ENCODE data around the gene P2RY8.

P2RY8 gene

DNA sequence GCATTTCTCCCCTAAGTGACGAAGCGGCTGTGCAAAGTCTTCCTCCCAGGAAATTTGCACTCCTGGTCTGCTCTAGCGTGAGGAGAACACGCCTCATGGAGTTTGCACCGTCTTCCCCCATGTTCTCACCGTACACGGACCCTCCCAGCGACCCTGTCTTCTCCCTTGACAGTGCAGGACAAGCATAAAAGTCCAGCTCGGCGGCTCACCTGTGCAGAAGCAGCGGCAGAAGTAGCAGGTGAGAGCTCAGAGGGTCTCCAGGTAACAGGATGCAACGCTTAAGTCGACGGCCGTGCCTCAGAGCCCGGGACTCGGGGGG, 314 bp downstream of the P2RY8 start:
- Histone ChIP-seq H3K27ac (ENCODE audit: low read length) (no peak overlapping the region), H3K4me3 (ENCODE audit: low read depth in 1 of 2, low read length in 2 of 2) (peak overlapping the region; percentile 46 to 58), H3K36me3 (ENCODE audit: control insufficient read depth in 1 of 2, insufficient read depth in 2 of 2, low read length in 2 of 2) (no peaks in the 10 kb centered on the region), H3K4me1 (ENCODE audit: control insufficient read depth in 1 of 2, insufficient read depth in 2 of 2, low read length in 2 of 2) (no peaks in the 10 kb centered on the region), H3K9me3 (ENCODE audit: control insufficient read depth in 1 of 2, low read length in 2 of 2) (no peaks in the 10 kb centered on the region), H3K27me3 (ENCODE audit: low read depth, low read length) (no peaks in the 10 kb centered on the region)

GRCh38 chrX:1535241-1536041, 1.5 kb downstream of the P2RY8 start:
- no peaks in the 10 kb centered on the region for H3K27me3 ChIP-seq (ENCODE audit: low read depth, low read length)
- peak overlapping the region; percentile 7 to 41 for H3K4me3 ChIP-seq (ENCODE audit: low read depth in 1 of 2, low read length in 2 of 2)
- no peaks in the 10 kb centered on the region for H3K36me3 ChIP-seq (ENCODE audit: control insufficient read depth in 1 of 2, insufficient read depth in 2 of 2, low read length in 2 of 2)
- peak overlapping the region; percentile 40 for H3K27ac ChIP-seq (ENCODE audit: low read length)
- H3K4me1 ChIP-seq (ENCODE audit: control insufficient read depth in 1 of 2, insufficient read depth in 2 of 2, low read length in 2 of 2): no peaks in the 10 kb centered on the region
- no peaks in the 10 kb centered on the region for H3K9me3 ChIP-seq (ENCODE audit: control insufficient read depth in 1 of 2, low read length in 2 of 2)

- peak overlapping the region in 1 of 2 donors; percentile 7 for H3K4me3 ChIP-seq (ENCODE audit: low read depth in 1 of 2, low read length in 2 of 2)
- no peaks in the 10 kb centered on the region for H3K27me3 ChIP-seq (ENCODE audit: low read depth, low read length)
- no peaks in the 10 kb centered on the region for H3K36me3 ChIP-seq (ENCODE audit: control insufficient read depth in 1 of 2, insufficient read depth in 2 of 2, low read length in 2 of 2)
- no peak overlapping the region for H3K27ac ChIP-seq (ENCODE audit: low read length)
- H3K9me3 ChIP-seq (ENCODE audit: control insufficient read depth in 1 of 2, low read length in 2 of 2): no peaks in the 10 kb centered on the region
- H3K4me1 ChIP-seq (ENCODE audit: control insufficient read depth in 1 of 2, insufficient read depth in 2 of 2, low read length in 2 of 2): no peaks in the 10 kb centered on the region
These were observed 2.5 kb downstream of the P2RY8 start for GRCh38 chrX:1534301-1535168.

DNA sequence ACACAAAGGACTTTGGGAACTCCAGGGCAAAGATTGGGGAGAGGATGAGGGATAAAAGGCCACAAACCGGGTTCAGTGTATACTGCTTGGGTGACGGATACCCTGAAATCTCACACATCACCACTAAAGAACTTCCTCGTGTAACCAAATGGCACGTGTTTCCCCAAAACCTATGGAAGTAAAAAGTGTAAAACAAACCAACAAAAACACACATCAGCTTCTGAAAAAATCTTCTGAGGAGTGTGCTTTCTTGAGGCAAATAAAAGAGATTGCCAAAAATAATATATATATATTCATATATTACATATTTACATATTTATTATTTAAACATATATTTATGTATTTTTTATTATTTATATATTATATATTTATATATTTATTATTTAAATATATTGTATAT, 3.9 kb downstream of the P2RY8 start:
- H3K9me3 ChIP-seq (ENCODE audit: control insufficient read depth in 1 of 2, low read length in 2 of 2): no peaks in the 10 kb centered on the region

GRCh38 chrX:1531096-1531890, 5.7 kb downstream of the P2RY8 start:
- Histone ChIP-seq H3K27ac (ENCODE audit: low read length) (no peak overlapping the region), H3K4me3 (ENCODE audit: low read depth in 1 of 2, low read length in 2 of 2) (no peak overlapping the region), H3K36me3 (ENCODE audit: control insufficient read depth in 1 of 2, insufficient read depth in 2 of 2, low read length in 2 of 2) (no peaks in the 10 kb centered on the region), H3K27me3 (ENCODE audit: low read depth, low read length) (no peaks in the 10 kb centered on the region), H3K9me3 (ENCODE audit: control insufficient read depth in 1 of 2, low read length in 2 of 2) (no peaks in the 10 kb centered on the region), H3K4me1 (ENCODE audit: control insufficient read depth in 1 of 2, insufficient read depth in 2 of 2, low read length in 2 of 2) (no peaks in the 10 kb centered on the region)

More for the DNA sequence above, 3.9 kb downstream of the P2RY8 start:
- Histone ChIP-seq H3K4me1 (ENCODE audit: control insufficient read depth in 1 of 2, insufficient read depth in 2 of 2, low read length in 2 of 2) (no peaks in the 10 kb centered on the region), H3K27ac (ENCODE audit: low read length) (no peak overlapping the region), H3K27me3 (ENCODE audit: low read depth, low read length) (no peaks in the 10 kb centered on the region), H3K4me3 (ENCODE audit: low read depth in 1 of 2, low read length in 2 of 2) (no peak overlapping the region), H3K36me3 (ENCODE audit: control insufficient read depth in 1 of 2, insufficient read depth in 2 of 2, low read length in 2 of 2) (no peaks in the 10 kb centered on the region)

DNA sequence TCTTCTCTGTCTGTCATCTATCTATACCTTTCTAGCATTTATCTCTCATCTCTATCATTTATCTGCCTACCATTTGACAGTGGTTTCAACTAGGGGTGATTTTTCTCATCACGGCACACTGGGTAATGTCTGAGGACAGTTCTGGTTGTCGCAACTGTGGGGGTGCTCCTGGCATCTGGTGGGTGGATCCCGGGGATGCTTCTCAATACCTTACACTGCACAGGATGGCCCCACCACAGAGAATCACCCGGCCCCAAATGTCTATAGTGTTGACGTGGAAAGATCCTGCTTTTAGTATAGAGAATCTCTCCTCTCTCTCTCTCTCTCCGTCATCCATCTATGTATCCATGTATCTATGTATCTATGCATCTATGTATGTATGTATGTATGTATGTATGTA, 7.2 kb downstream of the P2RY8 start:
- Histone ChIP-seq H3K4me1 (ENCODE audit: control insufficient read depth in 1 of 2, insufficient read depth in 2 of 2, low read length in 2 of 2) (no peaks in the 10 kb centered on the region), H3K9me3 (ENCODE audit: control insufficient read depth in 1 of 2, low read length in 2 of 2) (no peaks in the 10 kb centered on the region), H3K27me3 (ENCODE audit: low read depth, low read length) (no peaks in the 10 kb centered on the region), H3K36me3 (ENCODE audit: control insufficient read depth in 1 of 2, insufficient read depth in 2 of 2, low read length in 2 of 2) (no peaks in the 10 kb centered on the region), H3K27ac (ENCODE audit: low read length) (no peak overlapping the region), H3K4me3 (ENCODE audit: low read depth in 1 of 2, low read length in 2 of 2) (no peak overlapping the region)

- H3K27ac ChIP-seq (ENCODE audit: low read length): no peak overlapping the region
- H3K9me3 ChIP-seq (ENCODE audit: control insufficient read depth in 1 of 2, low read length in 2 of 2): no peaks in the 10 kb centered on the region
- H3K36me3 ChIP-seq (ENCODE audit: control insufficient read depth in 1 of 2, insufficient read depth in 2 of 2, low read length in 2 of 2): no peaks in the 10 kb centered on the region
- H3K27me3 ChIP-seq (ENCODE audit: low read depth, low read length): no peaks in the 10 kb centered on the region
- H3K4me3 ChIP-seq (ENCODE audit: low read depth in 1 of 2, low read length in 2 of 2): no peak overlapping the region
- no peaks in the 10 kb centered on the region for H3K4me1 ChIP-seq (ENCODE audit: control insufficient read depth in 1 of 2, insufficient read depth in 2 of 2, low read length in 2 of 2)
These were observed 7.7 kb downstream of the P2RY8 start for GRCh38 chrX:1529328-1529727.

- Histone ChIP-seq H3K9me3 (ENCODE audit: control insufficient read depth in 1 of 2, low read length in 2 of 2) (no peaks in the 10 kb centered on the region), H3K27me3 (ENCODE audit: low read depth, low read length) (no peaks in the 10 kb centered on the region), H3K4me3 (ENCODE audit: low read depth in 1 of 2, low read length in 2 of 2) (no peak overlapping the region), H3K4me1 (ENCODE audit: control insufficient read depth in 1 of 2, insufficient read depth in 2 of 2, low read length in 2 of 2) (no peaks in the 10 kb centered on the region), H3K36me3 (ENCODE audit: control insufficient read depth in 1 of 2, insufficient read depth in 2 of 2, low read length in 2 of 2) (no peaks in the 10 kb centered on the region), H3K27ac (ENCODE audit: low read length) (no peak overlapping the region)
These were observed 8.1 kb downstream of the P2RY8 start for GRCh38 chrX:1528884-1529203.

GRCh38 chrX:1528186-1528883, 8.7 kb downstream of the P2RY8 start:
- Histone ChIP-seq H3K27ac (ENCODE audit: low read length) (no peak overlapping the region), H3K4me3 (ENCODE audit: low read depth in 1 of 2, low read length in 2 of 2) (no peak overlapping the region), H3K9me3 (ENCODE audit: control insufficient read depth in 1 of 2, low read length in 2 of 2) (no peaks in the 10 kb centered on the region), H3K4me1 (ENCODE audit: control insufficient read depth in 1 of 2, insufficient read depth in 2 of 2, low read length in 2 of 2) (no peaks in the 10 kb centered on the region), H3K36me3 (ENCODE audit: control insufficient read depth in 1 of 2, insufficient read depth in 2 of 2, low read length in 2 of 2) (no peaks in the 10 kb centered on the region), H3K27me3 (ENCODE audit: low read depth, low read length) (no peaks in the 10 kb centered on the region)

- Histone ChIP-seq H3K9me3 (ENCODE audit: control insufficient read depth in 1 of 2, low read length in 2 of 2) (no peaks in the 10 kb centered on the region), H3K27me3 (ENCODE audit: low read depth, low read length) (no peaks in the 10 kb centered on the region), H3K4me3 (ENCODE audit: low read depth in 1 of 2, low read length in 2 of 2) (no peak overlapping the region), H3K27ac (ENCODE audit: low read length) (no peak overlapping the region), H3K4me1 (ENCODE audit: control insufficient read depth in 1 of 2, insufficient read depth in 2 of 2, low read length in 2 of 2) (no peaks in the 10 kb centered on the region), H3K36me3 (ENCODE audit: control insufficient read depth in 1 of 2, insufficient read depth in 2 of 2, low read length in 2 of 2) (no peaks in the 10 kb centered on the region)
These were observed 9.5 kb downstream of the P2RY8 start for GRCh38 chrX:1527457-1527856.

DNA sequence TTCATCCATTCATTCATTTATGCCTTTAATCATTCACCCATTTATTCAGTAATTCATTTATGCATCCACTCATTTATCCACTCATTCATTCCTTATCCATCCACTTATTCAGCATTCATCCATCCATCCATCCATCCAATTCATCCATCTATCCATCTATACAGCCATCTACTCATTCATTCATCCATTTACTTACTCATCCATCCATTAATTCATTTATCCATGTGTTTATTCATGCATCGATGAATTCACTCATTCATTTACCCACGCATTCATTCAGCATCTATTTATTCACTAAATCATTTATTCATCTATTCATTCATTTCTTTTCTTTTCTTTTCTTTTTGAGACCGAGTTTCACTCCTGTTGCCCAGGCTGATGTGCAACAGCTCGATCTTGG, 10.4 kb downstream of the P2RY8 start:
- no peaks in the 10 kb centered on the region for H3K9me3 ChIP-seq (ENCODE audit: control insufficient read depth in 1 of 2, low read length in 2 of 2)
- no peaks in the 10 kb centered on the region for H3K4me1 ChIP-seq (ENCODE audit: control insufficient read depth in 1 of 2, insufficient read depth in 2 of 2, low read length in 2 of 2)
- no peak overlapping the region for H3K4me3 ChIP-seq (ENCODE audit: low read depth in 1 of 2, low read length in 2 of 2)
- no peaks in the 10 kb centered on the region for H3K36me3 ChIP-seq (ENCODE audit: control insufficient read depth in 1 of 2, insufficient read depth in 2 of 2, low read length in 2 of 2)
- no peak overlapping the region for H3K27ac ChIP-seq (ENCODE audit: low read length)
- H3K27me3 ChIP-seq (ENCODE audit: low read depth, low read length): no peaks in the 10 kb centered on the region

Data from muscle layer of duodenum (tissue), 2 donors.